Daoy (cell line): Measurements from ENCODE around the gene UCN. TPM values are rescaled to one million over a fixed set of nuclear protein-coding genes. Genes with fewer than 3 reads are reported as not detected.
"Not testable (repeated sequence)": the region's sequence is repeated elsewhere in the genome, so short reads cannot be mapped to it uniquely, and the experiment has no call there.

Experiments used
- DNase-seq: peaks from one replicate; pipeline ENCODE4 v3.0.0-alpha.2; 2015; ENCODE audit warnings: low read depth
- total RNA-seq: library from RNA; depleted of rRNA; stranded (reverse); fragments of >200 nt; shearing (Covaris generic); gene quantifications from 2 replicates; pipeline ENCODE4 v1.2.3, GENCODE V29; 2014

UCN gene
- total RNA-seq, 1 experiment from 2014 or later, result 0.11 TPM

DNA sequence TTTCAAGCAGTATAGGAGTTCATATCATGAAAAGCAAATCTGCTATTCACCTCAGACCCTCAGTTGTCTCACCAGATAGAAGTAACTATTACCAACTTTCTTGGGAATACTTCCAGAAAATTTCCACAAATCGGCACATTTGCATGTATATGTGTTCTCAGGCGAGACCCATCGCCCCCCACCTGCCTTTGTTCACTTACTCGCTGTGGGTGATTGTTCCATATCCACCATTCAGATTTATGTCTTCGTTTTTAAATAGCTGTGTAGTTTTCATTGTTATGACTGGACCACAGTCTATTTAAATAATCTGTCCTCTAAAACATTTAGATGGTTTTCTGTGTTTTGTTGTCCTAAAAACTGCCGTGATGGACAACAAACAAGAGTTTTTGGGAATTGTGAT lies 22.8 kb downstream of the UCN start:
- DNase-seq, result no peak

GRCh38 chr2:27284996-27285395 lies 23.2 kb downstream of the UCN start:
- no peak for DNase-seq

DNA sequence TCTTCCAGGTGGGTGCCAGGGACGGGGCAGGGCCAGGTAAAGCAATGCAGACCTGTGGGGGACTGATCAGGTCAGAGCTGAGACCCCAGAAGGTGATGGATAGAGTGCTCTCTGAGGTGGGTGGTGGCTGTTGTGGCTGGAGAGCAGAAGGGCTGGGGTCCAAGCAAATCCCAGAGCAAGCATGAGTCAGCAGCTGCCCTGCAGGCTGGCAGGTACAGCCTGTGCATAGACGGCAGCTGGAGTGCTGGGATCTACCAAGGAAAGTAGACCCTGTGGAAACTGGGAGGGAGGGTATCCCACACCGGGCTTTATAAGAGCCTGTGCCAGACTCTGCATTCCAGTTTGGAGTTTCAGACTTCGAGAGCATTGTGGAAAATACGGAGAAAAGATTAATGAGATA lies 25.4 kb downstream of the UCN start:
- DNase-seq, result peak; percentile 25

- no peak for DNase-seq
Observed at GRCh38 chr2:27281855-27282559, 26.2 kb downstream of the UCN start, which contains the start of gene TRIM54. Gene TRIM54, plus strand, starts transcription at chr2:27282429. Its CDS starts 303 bp downstream, at chr2:27282732.

- no peak for DNase-seq
Observed at GRCh38 chr2:27281442-27281841, 26.8 kb downstream of the UCN start.

DNA sequence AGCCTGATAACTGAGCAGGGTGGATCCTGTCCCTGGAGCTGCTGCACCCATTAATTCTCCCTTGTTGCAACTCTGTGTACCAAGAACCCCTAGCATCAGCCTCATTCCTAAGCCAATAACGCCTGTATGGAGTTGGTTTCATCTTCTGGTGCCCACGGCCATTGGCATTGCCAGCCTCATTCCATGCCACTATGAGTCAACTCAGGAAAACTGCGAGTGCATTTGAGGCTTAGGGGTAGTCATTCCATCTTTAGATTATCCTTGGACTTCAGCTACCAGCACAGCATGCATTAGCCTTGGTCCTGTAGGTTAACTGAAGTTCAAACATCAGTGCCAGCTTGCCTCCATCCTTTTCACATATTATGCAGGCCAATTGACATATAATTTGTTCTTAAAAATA lies 27.4 kb downstream of the UCN start:
- DNase-seq, result no peak

GRCh38 chr2:27278010-27278409 lies 30.2 kb downstream of the UCN start:
- no peak for DNase-seq

- DNase-seq, result no peak
Observed at GRCh38 chr2:27275211-27276150, 32.8 kb downstream of the UCN start, which contains the start of gene DNAJC5G. Gene DNAJC5G, plus strand, starts transcription at chr2:27275433. Its CDS starts 1,296 bp downstream, at chr2:27276729.

- not testable (repeated sequence) for DNase-seq
Observed at GRCh38 chr2:27272537-27273522, 35.4 kb downstream of the UCN start.

GRCh38 chr2:27271631-27272340 lies 36.5 kb downstream of the UCN start:
- DNase-seq, result no peak

DNA sequence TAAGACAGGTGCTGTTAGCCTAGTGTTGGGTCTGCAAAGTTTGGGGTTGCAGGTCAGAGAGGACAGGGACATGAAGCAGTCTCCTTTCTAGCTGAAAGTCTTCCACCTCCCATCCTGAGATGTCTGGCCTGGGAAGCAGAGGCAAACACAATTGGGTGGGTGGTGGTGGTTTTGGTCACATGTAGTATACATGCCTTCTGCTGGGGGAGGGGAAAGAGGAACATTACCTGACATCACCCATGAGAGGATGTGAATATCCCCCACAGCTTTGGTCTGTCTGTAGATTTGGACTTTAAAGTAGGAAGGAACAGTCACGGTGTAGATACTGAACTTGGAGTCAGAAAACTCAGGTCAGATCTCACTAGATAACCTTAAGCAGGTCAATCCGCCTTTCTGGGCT lies 37.6 kb downstream of the UCN start:
- DNase-seq, result no peak

DNA sequence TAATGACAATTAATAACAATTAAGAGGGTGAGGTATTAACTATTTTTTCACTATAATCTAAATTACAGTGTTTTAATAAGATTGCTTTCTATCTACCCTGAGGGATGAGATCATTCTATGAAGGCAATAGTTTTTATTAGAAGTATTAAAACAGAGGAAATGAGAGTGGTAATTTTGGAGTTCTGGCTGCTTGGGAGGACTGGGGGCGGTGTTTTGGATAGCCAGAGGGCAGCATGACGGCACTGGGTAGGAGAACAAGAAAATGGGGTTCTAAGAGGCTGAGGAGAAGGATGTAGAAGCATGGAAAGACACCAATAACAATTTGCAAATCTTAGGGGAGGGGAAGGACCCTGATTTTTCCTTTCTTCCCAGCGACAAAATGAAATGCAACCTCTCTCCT lies 38.1 kb downstream of the UCN start:
- DNase-seq, result no peak

GRCh38 chr2:27268296-27268695 lies 39.9 kb downstream of the UCN start:
- DNase-seq, result not testable (repeated sequence)

DNA sequence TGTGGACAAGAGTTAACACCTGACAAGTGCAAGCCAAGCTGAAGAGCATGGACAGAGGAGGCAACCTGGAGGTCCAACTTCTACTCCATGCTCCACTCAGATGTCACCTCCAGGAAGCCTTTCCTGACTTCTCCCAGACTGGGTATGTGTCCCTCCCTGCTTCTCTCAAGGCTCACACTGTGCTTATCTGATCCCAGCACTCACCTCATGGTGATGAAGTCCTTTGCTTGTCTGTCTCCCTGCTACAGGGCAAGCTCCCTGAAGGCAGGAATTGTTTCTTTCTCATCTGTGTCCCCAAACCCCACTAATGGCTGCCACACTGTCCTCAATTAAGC lies 42.7 kb downstream of the UCN start:
- DNase-seq, result no peak

- DNase-seq, result peak; percentile 81
Observed at GRCh38 chr2:27264753-27265535, 43.3 kb downstream of the UCN start.

DNA sequence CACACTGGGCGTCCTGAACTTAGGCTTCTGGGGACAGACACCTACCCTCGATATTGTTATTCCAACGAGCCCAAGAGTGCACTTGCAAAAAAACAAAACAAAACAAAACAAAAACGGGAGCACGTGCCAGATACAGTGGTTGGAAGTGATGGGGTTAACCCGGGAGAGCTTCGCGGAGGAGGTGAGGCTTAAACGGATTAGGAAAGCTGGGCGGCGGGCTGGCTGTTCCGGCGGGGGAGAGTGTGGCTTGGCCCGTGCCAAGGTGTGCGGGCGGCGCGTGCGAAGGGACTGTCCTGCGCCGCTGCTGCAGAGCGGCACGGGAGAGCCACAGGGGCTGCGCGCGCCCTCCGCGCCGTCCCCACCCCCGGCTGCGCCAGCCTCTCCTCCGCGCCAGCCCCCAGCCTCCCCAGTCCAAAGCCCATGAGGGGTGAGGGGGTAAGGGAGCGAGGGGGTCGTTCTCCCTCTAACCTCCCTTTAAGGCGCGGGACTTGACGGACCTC lies 43.9 kb downstream of the UCN start:
- DNase-seq, result no peak

DNA sequence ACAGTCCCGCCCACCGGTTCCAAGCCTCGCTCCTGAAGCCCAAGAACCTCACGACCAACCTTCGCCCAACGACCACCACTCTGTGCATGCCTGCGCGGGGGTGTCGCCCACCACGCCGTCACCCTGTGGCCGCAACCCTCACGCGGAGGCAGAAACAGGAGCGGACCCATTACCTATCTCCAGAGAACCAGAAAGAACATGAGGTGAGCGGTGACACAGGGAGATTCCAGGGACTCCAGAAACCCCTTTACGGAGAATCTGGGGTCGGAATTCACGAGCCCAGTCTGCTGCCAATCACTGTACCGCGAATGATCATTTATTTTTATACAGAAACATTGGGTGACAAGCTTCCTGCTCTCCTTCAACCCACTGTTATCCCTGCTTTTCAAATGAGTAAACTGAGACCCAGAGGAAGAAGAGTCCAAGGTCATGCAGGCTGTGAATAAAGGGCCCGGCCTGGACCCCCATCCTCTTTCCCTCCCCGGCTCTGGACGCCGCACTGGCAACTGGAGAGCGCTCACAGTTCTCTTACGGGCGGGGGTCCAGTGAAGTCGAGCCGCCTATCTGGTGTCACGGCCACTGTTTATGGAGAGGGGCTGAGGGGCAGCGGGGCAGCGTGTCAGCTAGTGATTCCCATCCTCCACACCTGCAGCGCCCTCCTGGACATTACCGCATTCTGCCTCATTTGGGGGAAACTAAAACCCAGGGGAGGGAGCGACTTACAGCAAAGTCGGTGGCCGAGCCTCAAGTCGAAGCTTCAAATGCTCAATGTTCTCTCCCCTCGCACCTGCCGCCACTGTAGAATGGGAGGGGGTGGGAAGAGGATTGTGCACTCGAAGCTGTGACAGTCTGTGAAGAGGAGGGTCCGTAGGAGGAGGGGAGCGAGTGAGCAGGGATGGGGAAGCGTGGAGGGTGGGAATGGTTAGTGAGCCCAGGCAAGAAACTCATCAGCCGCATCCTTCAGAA lies 44.7 kb downstream of the UCN start:
- no peak for DNase-seq

- peak; percentile 61 for DNase-seq
Observed at GRCh38 chr2:27262379-27263286, 45.6 kb downstream of the UCN start, which contains the start of gene SLC30A3. Gene SLC30A3, minus strand, starts transcription at chr2:27263047. Its CDS starts 141 bp downstream, at chr2:27262906.
